PC-3 (cell line): Measurements from ENCODE around the gene FAM168A. TPM values are rescaled to one million over a fixed set of nuclear protein-coding genes. Genes with fewer than 3 reads are reported as not detected.

Experiments used
- ATAC-seq: fragments of 200-7000 bp; cut with Tn5 transposase; 2 replicates; pipeline ENCODE4 v1.9.1; 2020; ENCODE audit warnings: mild to moderate bottlenecking, moderate library complexity
- BruUV-seq: library from RNA; stranded (reverse); fragments of 400-500 nt; replicated peaks from 2 replicates; lab custom pipeline; 2021; lab: Mats Ljungman, UMichigan
- CTCF ChIA-PET: fragments of 300-600 bp; sonication (Branson Sonifier 250); formaldehyde crosslinking; loops from one replicate; lab custom pipeline; 2022; ENCODE audit warnings: antibody characterized with exemption; lab: Charles Lee
- POLR2A ChIA-PET: fragments of 300-600 bp; sonication (Branson Sonifier 250); formaldehyde crosslinking; loops from one replicate; lab custom pipeline; 2022; ENCODE audit warnings: antibody characterized with exemption; ENCODE audit not compliant: unreplicated experiment; lab: Charles Lee
- DNase-seq: peaks from one replicate; pipeline ENCODE4 v3.0.0-alpha.2; 2015
- H2AFZ ChIP-seq: fragments of 300-600 bp; sonication (generic); 2 replicates; pipeline ENCODE4 v1.6.0; 2016; ENCODE audit warnings: antibody characterized with exemption, low read length
- H3F3A ChIP-seq: fragments of 300-600 bp; sonication (generic); one replicate; pipeline ENCODE4 v1.6.0; 2017; ENCODE audit warnings: antibody characterized with exemption, low read length, control low read depth, mild to moderate bottlenecking; ENCODE audit not compliant: unreplicated experiment
- H3K27ac ChIP-seq: fragments of 300-600 bp; sonication (generic); 2 replicates; pipeline ENCODE4 v1.5.1; 2016; ENCODE audit warnings: mild to moderate bottlenecking, low read length
- H3K27me3 ChIP-seq: fragments of 300-600 bp; sonication (generic); 2 replicates; pipeline ENCODE4 v1.6.1; 2016; ENCODE audit warnings: low read length, mixed read lengths
- H3K36me3 ChIP-seq: fragments of 300-600 bp; sonication (generic); 2 replicates; pipeline ENCODE4 v1.6.1; 2016; ENCODE audit warnings: low read depth, mixed run types, low read length, mixed read lengths
- H3K4me1 ChIP-seq: fragments of 300-600 bp; sonication (generic); 2 replicates; pipeline ENCODE4 v1.5.1; 2016; ENCODE audit warnings: low read length; ENCODE audit not compliant: insufficient read depth
- H3K4me2 ChIP-seq: fragments of 300-600 bp; sonication (generic); 2 replicates; pipeline ENCODE4 v1.6.0; 2016; ENCODE audit warnings: low read length
- H3K4me3 ChIP-seq: fragments of 300-600 bp; sonication (generic); 2 replicates; pipeline ENCODE4 v1.5.1; 2016; ENCODE audit warnings: mild to moderate bottlenecking, low read length, mixed read lengths
- H3K79me2 ChIP-seq: fragments of 300-600 bp; sonication (generic); 2 replicates; pipeline ENCODE4 v1.6.1; 2017; ENCODE audit warnings: low read length, mixed read lengths
- H3K9ac ChIP-seq: fragments of 300-600 bp; sonication (generic); 2 replicates; pipeline ENCODE4 v1.6.0; 2016; ENCODE audit warnings: mild to moderate bottlenecking, low read length
- H3K9me2 ChIP-seq: fragments of 300-600 bp; sonication (generic); replicated peaks from 2 replicates; pipeline ENCODE4 v1.6.1; 2016; ENCODE audit warnings: mixed run types, low read length, mixed read lengths
- H3K9me3 ChIP-seq: fragments of 300-600 bp; sonication (generic); 2 replicates; pipeline ENCODE4 v1.6.1; 2016; ENCODE audit warnings: low read length, mixed read lengths
- H4K20me1 ChIP-seq: fragments of 300-600 bp; sonication (generic); 2 replicates; pipeline ENCODE4 v1.6.1; 2016; ENCODE audit warnings: low read length, mixed read lengths
- EZH2 ChIP-seq: fragments of 300-600 bp; sonication (generic); IDR thresholded peaks from one replicate; pipeline ENCODE4 v1.6.1; 2017; ENCODE audit warnings: antibody characterized with exemption, mild to moderate bottlenecking, low read length; ENCODE audit not compliant: unreplicated experiment
- EZH2phosphoT487 ChIP-seq: fragments of 300-600 bp; sonication (generic); IDR thresholded peaks from 2 replicates; pipeline ENCODE4 v1.6.1; 2018; ENCODE audit warnings: mild to moderate bottlenecking, antibody characterized with exemption, low read length, borderline replicate concordance
- intact Hi-C: fragments of 100-400 bp; cut with micrococcal nuclease; formaldehyde crosslinking; loops from 2 replicates; pipeline ENCODE4 v1.9.0; 2023
- total RNA-seq: library from RNA; depleted of rRNA; stranded (reverse); fragments of >200 nt; gene quantifications from 2 replicates; pipeline ENCODE4 v1.2.3, GENCODE V29; 2014
- TF ChIP-seq, protein P1 (sequence below): fragments of 300-600 bp; sonication (generic); conservative IDR thresholded peaks from 2 replicates; pipeline ENCODE4 v1.5.1; 2017; ENCODE audit warnings: antibody characterized with exemption, low read depth, mild to moderate bottlenecking, low read length

FAM168A gene
- total RNA-seq, 1 experiment from 2014 or later: 24.5 TPM

DNA sequence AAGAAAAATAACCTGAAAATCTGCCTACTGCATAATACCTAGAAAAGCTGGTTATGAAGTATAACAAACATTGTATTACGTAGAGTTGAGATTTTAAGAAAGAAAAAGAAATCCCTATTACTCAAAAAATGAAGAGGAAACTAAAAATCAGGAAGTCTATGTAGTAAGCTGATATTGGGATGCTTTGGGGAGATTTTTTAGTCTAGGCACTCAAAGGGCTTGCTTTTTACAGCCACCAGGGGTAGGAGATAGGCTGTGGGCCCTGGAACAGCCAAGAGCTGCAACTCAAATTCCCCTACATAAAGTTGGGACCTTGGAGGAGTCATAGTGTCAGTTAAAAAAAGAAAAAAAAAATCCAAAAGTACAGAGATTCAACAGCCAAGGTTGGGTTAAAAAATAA, 131.3 kb downstream of the FAM168A start:
- no TSS peak for BruUV-seq
- H3K9ac ChIP-seq: no peak overlapping the region
- POLR2A ChIA-PET: no interaction called here
- no peaks in the 10 kb centered on the region for H3K4me1 ChIP-seq
- intact Hi-C loops: no loop called here
- H3K4me3 ChIP-seq: no peak overlapping the region
- no peaks in the 10 kb centered on the region for H3K9me2 ChIP-seq
- no peak overlapping the region for H2AFZ ChIP-seq
- no peaks in the 10 kb centered on the region for H3F3A ChIP-seq
- H3K9me3 ChIP-seq: no peaks in the 10 kb centered on the region
- no peak for TF ChIP-seq EZH2phosphoT487
- no peak overlapping the region for H3K27ac ChIP-seq
- CTCF ChIA-PET: no interaction called here
- ATAC-seq (no peak), DNase-seq (no peak)
- H3K79me2 ChIP-seq: no peaks in the 10 kb centered on the region
- H3K4me2 ChIP-seq: no peak overlapping the region
- H3K27me3 ChIP-seq: no peaks in the 10 kb centered on the region
- H4K20me1 ChIP-seq: no peaks in the 10 kb centered on the region
- H3K36me3 ChIP-seq: no peaks in the 10 kb centered on the region

DNA sequence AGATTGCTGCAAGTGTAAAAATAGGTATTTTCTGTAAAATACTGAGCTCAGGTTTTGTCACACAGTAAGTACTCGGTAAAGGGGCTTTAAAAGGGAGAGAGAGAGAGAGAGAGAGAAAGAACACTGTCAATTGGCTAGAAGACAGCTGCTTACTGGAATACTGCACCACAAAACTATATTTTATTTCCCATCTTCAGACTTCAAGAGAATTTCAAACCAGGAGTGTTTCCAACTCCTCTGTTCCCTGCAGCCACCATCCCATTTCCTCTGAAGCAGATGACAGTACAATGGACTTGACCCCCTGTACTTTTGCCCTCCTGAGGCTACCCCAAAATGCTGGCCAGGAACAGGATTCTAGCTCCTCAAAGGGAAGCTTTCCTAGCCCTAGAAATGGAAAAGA, 132.0 kb downstream of the FAM168A start:
- Histone ChIP-seq H3K36me3 (no peaks in the 10 kb centered on the region), H3K4me2 (no peak overlapping the region), H3F3A (no peaks in the 10 kb centered on the region), H3K27me3 (no peaks in the 10 kb centered on the region), H3K27ac (no peak overlapping the region), H3K9me3 (no peaks in the 10 kb centered on the region), H3K79me2 (no peaks in the 10 kb centered on the region), H4K20me1 (no peaks in the 10 kb centered on the region), H3K4me3 (no peak overlapping the region), H3K9ac (no peak overlapping the region), H2AFZ (no peak overlapping the region), H3K9me2 (no peaks in the 10 kb centered on the region), H3K4me1 (no peaks in the 10 kb centered on the region)
- BruUV-seq: no TSS peak
- ATAC-seq: no peak
- TF ChIP-seq EZH2: no peak
- TF ChIP-seq EZH2phosphoT487: no peak
- TF ChIP-seq, protein P1, sequence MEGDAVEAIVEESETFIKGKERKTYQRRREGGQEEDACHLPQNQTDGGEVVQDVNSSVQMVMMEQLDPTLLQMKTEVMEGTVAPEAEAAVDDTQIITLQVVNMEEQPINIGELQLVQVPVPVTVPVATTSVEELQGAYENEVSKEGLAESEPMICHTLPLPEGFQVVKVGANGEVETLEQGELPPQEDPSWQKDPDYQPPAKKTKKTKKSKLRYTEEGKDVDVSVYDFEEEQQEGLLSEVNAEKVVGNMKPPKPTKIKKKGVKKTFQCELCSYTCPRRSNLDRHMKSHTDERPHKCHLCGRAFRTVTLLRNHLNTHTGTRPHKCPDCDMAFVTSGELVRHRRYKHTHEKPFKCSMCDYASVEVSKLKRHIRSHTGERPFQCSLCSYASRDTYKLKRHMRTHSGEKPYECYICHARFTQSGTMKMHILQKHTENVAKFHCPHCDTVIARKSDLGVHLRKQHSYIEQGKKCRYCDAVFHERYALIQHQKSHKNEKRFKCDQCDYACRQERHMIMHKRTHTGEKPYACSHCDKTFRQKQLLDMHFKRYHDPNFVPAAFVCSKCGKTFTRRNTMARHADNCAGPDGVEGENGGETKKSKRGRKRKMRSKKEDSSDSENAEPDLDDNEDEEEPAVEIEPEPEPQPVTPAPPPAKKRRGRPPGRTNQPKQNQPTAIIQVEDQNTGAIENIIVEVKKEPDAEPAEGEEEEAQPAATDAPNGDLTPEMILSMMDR: no peak
- DNase-seq: no peak
- ChIA-PET POLR2A (no interaction called here), CTCF (no interaction called here)
- intact Hi-C loops: no loop called here

DNA sequence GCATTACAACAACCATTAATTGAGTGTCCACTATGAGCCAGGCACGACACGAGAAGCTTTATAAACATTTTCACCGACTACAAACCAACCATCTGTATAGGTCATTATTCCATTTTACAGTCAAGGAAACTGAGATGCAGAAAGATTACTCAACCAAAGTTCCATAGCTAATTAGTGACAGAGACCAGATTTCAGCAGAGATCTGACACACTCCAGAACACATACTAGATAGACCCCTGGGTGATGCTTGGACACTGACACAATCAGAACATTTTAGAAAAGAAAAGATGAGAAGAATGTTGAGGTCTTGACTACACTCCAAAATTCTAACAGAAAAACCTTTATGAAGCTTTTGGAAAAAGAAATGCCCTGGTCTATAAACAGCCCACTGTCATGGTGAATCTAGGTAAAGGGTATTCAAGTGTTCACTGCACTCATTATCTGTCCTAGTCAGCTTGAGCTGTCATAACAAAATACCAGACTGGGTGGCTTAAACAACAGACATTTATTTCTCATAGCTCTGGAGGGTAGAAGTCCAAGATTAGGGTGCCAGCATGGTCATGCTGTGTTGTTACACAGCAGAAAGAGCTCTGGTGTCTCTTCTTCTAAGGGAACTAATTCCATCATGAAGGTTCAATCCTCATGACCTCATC, 132.8 kb downstream of the FAM168A start:
- H4K20me1 ChIP-seq: no peaks in the 10 kb centered on the region
- no peaks in the 10 kb centered on the region for H3K36me3 ChIP-seq
- no peaks in the 10 kb centered on the region for H3K9me2 ChIP-seq
- no peak overlapping the region for H3K4me2 ChIP-seq
- no peaks in the 10 kb centered on the region for H3K9me3 ChIP-seq
- H3K79me2 ChIP-seq: no peaks in the 10 kb centered on the region
- ATAC-seq (no peak), DNase-seq (no peak)
- H3K4me3 ChIP-seq: no peak overlapping the region
- POLR2A ChIA-PET: no interaction called here
- no peaks in the 10 kb centered on the region for H3K4me1 ChIP-seq
- CTCF ChIA-PET: no interaction called here
- H3K27ac ChIP-seq: no peak overlapping the region
- H2AFZ ChIP-seq: no peak overlapping the region
- TF ChIP-seq EZH2 (no peak), EZH2phosphoT487 (no peak)
- TF ChIP-seq, protein P1: no peak
- no peak overlapping the region for H3K9ac ChIP-seq
- intact Hi-C loops: no loop called here
- no TSS peak for BruUV-seq
- H3K27me3 ChIP-seq: no peaks in the 10 kb centered on the region
- no peaks in the 10 kb centered on the region for H3F3A ChIP-seq
